ENCODE measurements around the gene ABLIM3. TPM values are rescaled to one million over a fixed set of nuclear protein-coding genes. Genes with fewer than 3 reads are reported as not detected.

Gene ABLIM3
- total RNA-seq, 2 experiments from 2014 or later: not detected

- TF ChIP-seq CTCF (IDR thresholded peaks at IDR 0.05): no peak
- Mint-ChIP-seq H3K4me3 (no peak overlapping the region), H3K27ac (no peak overlapping the region), H3K9me3 (no peaks in the 10 kb centered on the region), H3K4me1 (ENCODE audit: low read depth) (no peaks in the 10 kb centered on the region), H3K27me3 (peaks cover 3% of the 10 kb centered on the region), H3K36me3 (ENCODE audit: low read depth) (no peaks in the 10 kb centered on the region)
- intact Hi-C loops (cut with micrococcal nuclease): no loop called here
- DNase-seq (no peak), ATAC-seq (no peak)
- POLR2A ChIA-PET: interaction anchor here (1.1 kb wide), 1 partner anchor 9 kb away, joined by 3 read pairs; no protein-coding TSS in a partner anchor
- CTCF ChIA-PET: interaction anchor here (1.4 kb wide), 1 partner anchor 367 kb away, joined by 3 read pairs; no protein-coding TSS in a partner anchor
These were observed 32.5 kb upstream of the ABLIM3 start for GRCh38 chr5:149108651-149109280.

GRCh38 chr5:149110406-149110805 lies 30.9 kb upstream of the ABLIM3 start:
- no peak overlapping the region for H3K4me3 Mint-ChIP-seq
- H3K9me3 Mint-ChIP-seq: no peaks in the 10 kb centered on the region
- ATAC-seq (no peak), DNase-seq (no peak)
- no peak overlapping the region for H3K27ac Mint-ChIP-seq
- POLR2A ChIA-PET: no interaction called here
- intact Hi-C loops (cut with micrococcal nuclease): loop anchor here (2.0 kb wide), 1 partner anchor 14 kb away; no protein-coding TSS in a partner anchor
- no peaks in the 10 kb centered on the region for H3K36me3 Mint-ChIP-seq (ENCODE audit: low read depth)
- CTCF ChIA-PET: interaction anchor here (1.2 kb wide), 1 partner anchor 379 kb away, joined by 4 read pairs; no protein-coding TSS in a partner anchor
- no peak for TF ChIP-seq CTCF (IDR thresholded peaks at IDR 0.05)
- H3K27me3 Mint-ChIP-seq: peaks cover 9% of the 10 kb centered on the region
- H3K4me1 Mint-ChIP-seq (ENCODE audit: low read depth): no peaks in the 10 kb centered on the region

GRCh38 chr5:149113669-149114068 lies 27.6 kb upstream of the ABLIM3 start:
- no peaks in the 10 kb centered on the region for H3K36me3 Mint-ChIP-seq (ENCODE audit: low read depth)
- ChIA-PET CTCF (interaction anchor here (1.1 to 5.0 kb wide), 5 partner anchors 11 to 381 kb away, joined by 3 to 56 read pairs (median 11); no protein-coding TSS in a partner anchor), POLR2A (no interaction called here)
- TF ChIP-seq CTCF (IDR thresholded peaks at IDR 0.05): no peak
- DNase-seq (no peak), ATAC-seq (no peak)
- no peak overlapping the region for H3K4me3 Mint-ChIP-seq
- H3K27me3 Mint-ChIP-seq: peaks cover 15% of the 10 kb centered on the region
- intact Hi-C loops (cut with micrococcal nuclease): loop anchor here (2.0 kb wide), 1 partner anchor 381 kb away; no protein-coding TSS in a partner anchor
- no peaks in the 10 kb centered on the region for H3K4me1 Mint-ChIP-seq (ENCODE audit: low read depth)
- H3K27ac Mint-ChIP-seq: no peak overlapping the region
- no peaks in the 10 kb centered on the region for H3K9me3 Mint-ChIP-seq

GRCh38 chr5:149114403-149115312 lies 26.6 kb upstream of the ABLIM3 start:
- peak; percentile 60 for TF ChIP-seq CTCF (IDR thresholded peaks at IDR 0.05)
- Mint-ChIP-seq H3K9me3 (no peaks in the 10 kb centered on the region), H3K27me3 (peaks cover 18% of the 10 kb centered on the region), H3K27ac (no peak overlapping the region), H3K4me1 (ENCODE audit: low read depth) (no peaks in the 10 kb centered on the region), H3K36me3 (ENCODE audit: low read depth) (no peaks in the 10 kb centered on the region), H3K4me3 (no peak overlapping the region)
- peak; percentile 58 for DNase-seq
- POLR2A ChIA-PET: no interaction called here
- peak; percentile 64 for ATAC-seq
- intact Hi-C loops (cut with micrococcal nuclease): loop anchor here (2.0 kb wide), 1 partner anchor 382 kb away; no protein-coding TSS in a partner anchor
- CTCF ChIA-PET: interaction anchor here (0.6 to 5.0 kb wide), 30 partner anchors 10 to 673 kb away, joined by 3 to 56 read pairs (median 6); no protein-coding TSS in a partner anchor
